ENCODE results near the gene NAXE.

- TF ChIP-seq CTCF (IDR thresholded peaks at IDR 0.05): peak; percentile 82
- no peak for TF ChIP-seq ZFX (IDR thresholded peaks at IDR 0.05; ENCODE audit: borderline replicate concordance)
Observed at GRCh38 chr1:156618853-156619581, 27.4 kb downstream of the NAXE start, which contains the start of gene HAPLN2.

All from 22Rv1 (cell line).